Bronchial epithelial cell (primary cell): ENCODE measurements around the gene P3H2. TPM values are rescaled to one million over a fixed set of nuclear protein-coding genes. Genes with fewer than 3 reads are reported as not detected.

Source experiments
- DNase-seq: peaks from one replicate; pipeline ENCODE4 v3.0.0-alpha.2; 2010; ENCODE audit warnings: low read depth
- FAIRE-seq: peaks from 2 replicates; lab custom pipeline; 2011; peaks lifted over from hg19 to GRCh38; lab: Jason Lieb, UNC
- H3K27me3 ChIP-seq: 2 replicates; pipeline ENCODE4 v1.5.1; 2011; ENCODE audit warnings: low read length; ENCODE audit not compliant: control insufficient read depth, insufficient read depth
- H3K36me3 ChIP-seq: 2 replicates; pipeline ENCODE4 v1.5.1; 2011; ENCODE audit warnings: low read length; ENCODE audit not compliant: control insufficient read depth, insufficient read depth
- H3K4me3 ChIP-seq: 2 replicates; pipeline ENCODE4 v1.5.1; 2011; ENCODE audit warnings: mild to moderate bottlenecking, low read depth, low read length, control low read depth
- CTCF ChIP-seq: IDR thresholded peaks from 2 replicates; pipeline ENCODE4 v1.5.1; 2011; ENCODE audit warnings: mild to moderate bottlenecking, moderate library complexity, low read length, control low read depth, inconsistent platforms; ENCODE audit not compliant: insufficient read depth, severe bottlenecking
- total RNA-seq: library from RNA; depleted of rRNA; stranded (reverse); fragments of >200 nt; gene quantifications from 2 replicates; pipeline ENCODE4 v1.2.1, GENCODE V29; 2014

The P3H2 gene
- total RNA-seq, 1 donor from 2014 or later = 7.6 TPM

GRCh38 chr3:190003681-190004123, 117.0 kb downstream of the P3H2 start:
- no peak for TF ChIP-seq CTCF
- peak; percentile 84 for DNase-seq
- H3K27me3 ChIP-seq = no peaks in the 10 kb centered on the region
- FAIRE-seq = peak; percentile 68
- H3K4me3 ChIP-seq = no peak overlapping the region
- no peaks in the 10 kb centered on the region for H3K36me3 ChIP-seq

GRCh38 chr3:190003068-190003467, 117.6 kb downstream of the P3H2 start:
- FAIRE-seq = no peak
- H3K4me3 ChIP-seq = no peak overlapping the region
- no peak for DNase-seq
- TF ChIP-seq CTCF = no peak
- no peaks in the 10 kb centered on the region for H3K27me3 ChIP-seq
- no peaks in the 10 kb centered on the region for H3K36me3 ChIP-seq

GRCh38 chr3:190001426-190001825, 119.3 kb downstream of the P3H2 start:
- no peaks in the 10 kb centered on the region for H3K27me3 ChIP-seq
- no peaks in the 10 kb centered on the region for H3K36me3 ChIP-seq
- no peak for TF ChIP-seq CTCF
- FAIRE-seq (no peak), DNase-seq (no peak)
- no peak overlapping the region for H3K4me3 ChIP-seq

GRCh38 chr3:190000861-190001196, 119.9 kb downstream of the P3H2 start:
- no peaks in the 10 kb centered on the region for H3K36me3 ChIP-seq
- no peak for TF ChIP-seq CTCF
- no peak for FAIRE-seq
- H3K27me3 ChIP-seq = no peaks in the 10 kb centered on the region
- no peak for DNase-seq
- no peak overlapping the region for H3K4me3 ChIP-seq

GRCh38 chr3:190000187-190000860, 120.4 kb downstream of the P3H2 start:
- TF ChIP-seq CTCF = no peak
- no peak for FAIRE-seq
- no peak for DNase-seq
- H3K4me3 ChIP-seq = no peak overlapping the region
- H3K36me3 ChIP-seq = no peaks in the 10 kb centered on the region
- H3K27me3 ChIP-seq = no peaks in the 10 kb centered on the region

GRCh38 chr3:189999718-190000117, 121.0 kb downstream of the P3H2 start:
- Histone ChIP-seq H3K27me3 (no peaks in the 10 kb centered on the region), H3K4me3 (no peak overlapping the region), H3K36me3 (no peaks in the 10 kb centered on the region)
- TF ChIP-seq CTCF = no peak
- peak; percentile 33 for DNase-seq
- no peak for FAIRE-seq
